ENCODE data around the gene SYP. TPM values are rescaled to one million over a fixed set of nuclear protein-coding genes. Genes with fewer than 3 reads are reported as not detected.

Gene SYP
- total RNA-seq, 1 donor from 2014 or later = 1.5 TPM

DNA sequence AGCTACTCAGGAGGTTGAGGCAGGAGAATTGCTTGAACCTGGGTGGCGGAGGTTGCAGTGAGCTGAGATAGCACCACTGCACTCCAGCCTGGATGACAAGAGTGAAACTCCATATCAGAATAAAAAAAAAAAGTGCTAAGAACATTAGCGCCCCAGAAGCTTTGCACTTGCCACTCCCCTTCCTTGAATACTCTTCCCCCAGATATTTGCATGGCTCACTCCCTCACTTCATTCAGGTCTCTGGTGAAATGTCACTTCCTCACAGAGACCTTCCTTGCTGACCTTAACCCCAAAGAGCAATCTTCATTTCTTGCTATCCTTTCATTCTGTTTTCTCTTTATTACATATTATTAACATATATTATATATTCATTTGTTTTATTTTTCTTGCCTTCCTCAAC is 21.9 kb upstream of the SYP start:
- H3K4me1 Mint-ChIP-seq (ENCODE audit: low read depth) = no peaks in the 10 kb centered on the region
- no peak for TF ChIP-seq CTCF (IDR thresholded peaks at IDR 0.05)
- no peaks in the 10 kb centered on the region for H3K36me3 Mint-ChIP-seq (ENCODE audit: low read depth)
- no peak for DNase-seq (ENCODE audit: low spot score)
- no peak overlapping the region for H3K27ac Mint-ChIP-seq (ENCODE audit: unreplicated experiment)
- no peak overlapping the region for H3K4me3 Mint-ChIP-seq (ENCODE audit: unreplicated experiment)
- peaks cover 9% of the 10 kb centered on the region for H3K27me3 Mint-ChIP-seq (ENCODE audit: low read depth)
- peaks cover 8% of the 10 kb centered on the region for H3K9me3 Mint-ChIP-seq (ENCODE audit: low read depth)

- peaks cover 11% of the 10 kb centered on the region for H3K27me3 Mint-ChIP-seq (ENCODE audit: low read depth)
- no peak overlapping the region for H3K4me3 Mint-ChIP-seq (ENCODE audit: unreplicated experiment)
- no peak overlapping the region for H3K27ac Mint-ChIP-seq (ENCODE audit: unreplicated experiment)
- TF ChIP-seq CTCF (IDR thresholded peaks at IDR 0.05) = no peak
- DNase-seq (ENCODE audit: low spot score) = no peak
- no peaks in the 10 kb centered on the region for H3K4me1 Mint-ChIP-seq (ENCODE audit: low read depth)
- no peaks in the 10 kb centered on the region for H3K36me3 Mint-ChIP-seq (ENCODE audit: low read depth)
- peaks cover 10% of the 10 kb centered on the region for H3K9me3 Mint-ChIP-seq (ENCODE audit: low read depth)
These were observed 20.1 kb upstream of the SYP start for GRCh38 chrX:49220100-49220499.

- H3K4me3 Mint-ChIP-seq (ENCODE audit: unreplicated experiment) = no peak overlapping the region
- peaks cover 18% of the 10 kb centered on the region for H3K9me3 Mint-ChIP-seq (ENCODE audit: low read depth)
- no peak for DNase-seq (ENCODE audit: low spot score)
- peaks cover 3% of the 10 kb centered on the region for H3K27me3 Mint-ChIP-seq (ENCODE audit: low read depth)
- TF ChIP-seq CTCF (IDR thresholded peaks at IDR 0.05) = no peak
- no peaks in the 10 kb centered on the region for H3K4me1 Mint-ChIP-seq (ENCODE audit: low read depth)
- no peak overlapping the region for H3K27ac Mint-ChIP-seq (ENCODE audit: unreplicated experiment)
- no peaks in the 10 kb centered on the region for H3K36me3 Mint-ChIP-seq (ENCODE audit: low read depth)
These were observed 15.1 kb upstream of the SYP start for GRCh38 chrX:49214996-49215526.

GRCh38 chrX:49214416-49214815 is 14.4 kb upstream of the SYP start:
- peaks cover 18% of the 10 kb centered on the region for H3K9me3 Mint-ChIP-seq (ENCODE audit: low read depth)

GRCh38 chrX:49212861-49213260 is 12.9 kb upstream of the SYP start:
- Mint-ChIP-seq H3K4me3 (ENCODE audit: unreplicated experiment) (no peak overlapping the region), H3K27ac (ENCODE audit: unreplicated experiment) (no peak overlapping the region), H3K4me1 (ENCODE audit: low read depth) (no peaks in the 10 kb centered on the region), H3K9me3 (ENCODE audit: low read depth) (peaks cover 18% of the 10 kb centered on the region), H3K36me3 (ENCODE audit: low read depth) (no peaks in the 10 kb centered on the region), H3K27me3 (ENCODE audit: low read depth) (peaks cover 1% of the 10 kb centered on the region)
- no peak for DNase-seq (ENCODE audit: low spot score)
- no peak for TF ChIP-seq CTCF (IDR thresholded peaks at IDR 0.05)

More at GRCh38 chrX:49214416-49214815, 14.4 kb upstream of the SYP start:
- no peak overlapping the region for H3K4me3 Mint-ChIP-seq (ENCODE audit: unreplicated experiment)
- no peaks in the 10 kb centered on the region for H3K36me3 Mint-ChIP-seq (ENCODE audit: low read depth)
- no peak for TF ChIP-seq CTCF (IDR thresholded peaks at IDR 0.05)
- peaks cover 1% of the 10 kb centered on the region for H3K27me3 Mint-ChIP-seq (ENCODE audit: low read depth)
- no peak for DNase-seq (ENCODE audit: low spot score)
- H3K4me1 Mint-ChIP-seq (ENCODE audit: low read depth) = no peaks in the 10 kb centered on the region
- no peak overlapping the region for H3K27ac Mint-ChIP-seq (ENCODE audit: unreplicated experiment)
